Suppressor macrophage (primary cell): Measurements from ENCODE around the gene MEI4.
"Not testable (repeated sequence)": the region's sequence is repeated elsewhere in the genome, so short reads cannot be mapped to it uniquely, and the experiment has no call there.

Experiments
- DNase-seq, 4 experiments: peaks; one replicate each; pipeline ENCODE4 v3.0.0-alpha.2; 2020 to 2022

Gene MEI4

DNA sequence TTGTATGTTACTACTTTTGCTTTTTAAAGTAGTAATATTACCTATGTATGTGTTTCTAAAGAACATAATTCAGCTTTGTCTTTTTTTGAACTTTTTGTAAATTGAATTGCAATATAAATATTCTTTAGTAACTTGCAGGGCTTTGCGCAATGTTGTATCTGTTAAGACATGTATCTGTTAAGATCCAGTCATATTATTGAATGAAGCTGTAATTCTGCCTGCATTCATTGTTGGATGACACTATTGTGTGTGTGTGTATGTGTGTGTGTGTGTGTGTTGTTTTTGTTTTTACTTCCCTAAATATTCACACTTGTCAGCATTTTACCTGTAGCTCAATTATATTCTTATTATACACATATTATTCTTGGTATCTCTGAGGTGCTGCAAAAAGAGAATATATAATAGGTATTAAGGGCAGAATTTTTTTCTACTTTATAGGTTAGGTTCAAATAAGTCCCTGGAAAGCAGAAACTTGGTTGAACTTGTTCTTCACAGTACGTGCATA, 164.0 kb downstream of the MEI4 start:
- DNase-seq: no peak

DNA sequence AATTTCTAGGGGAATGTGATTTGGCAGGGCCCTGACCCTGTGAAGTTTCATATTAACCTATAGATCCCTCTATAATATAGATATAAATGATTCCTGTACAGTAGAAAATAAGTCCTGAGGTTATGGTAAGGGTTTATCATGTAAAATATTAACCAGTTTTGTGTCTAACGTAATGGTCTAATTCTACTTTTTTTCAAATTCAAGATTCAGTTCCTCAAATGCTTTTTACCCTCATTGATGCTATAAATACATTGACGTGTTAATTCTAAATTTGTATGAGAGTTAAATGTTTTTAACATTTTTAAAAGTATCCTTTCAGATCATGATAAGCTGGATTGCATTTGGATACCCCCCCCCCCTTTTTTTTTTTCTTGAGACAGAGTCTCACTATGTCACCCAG, 169.4 kb downstream of the MEI4 start:
- DNase-seq: no peak

DNA sequence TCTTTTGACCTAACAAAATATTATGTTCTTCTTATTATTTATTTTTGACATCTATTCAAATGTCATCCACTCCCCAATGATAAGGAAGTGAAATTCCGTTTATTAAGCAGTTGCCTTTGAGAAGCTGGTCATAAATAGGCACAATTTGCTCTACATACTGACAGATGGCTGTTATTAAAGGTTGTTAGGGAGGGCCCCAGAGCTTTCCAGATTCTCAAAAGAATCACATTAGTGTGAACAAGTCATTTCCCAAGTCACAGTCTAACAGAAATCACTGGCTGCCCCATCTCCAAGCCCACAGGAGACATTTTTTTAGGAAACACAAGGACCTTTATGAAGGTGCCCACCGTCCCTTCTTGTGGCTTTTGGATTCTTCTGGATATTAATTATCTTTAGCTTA, 172.4 kb downstream of the MEI4 start:
- DNase-seq: no peak

DNA sequence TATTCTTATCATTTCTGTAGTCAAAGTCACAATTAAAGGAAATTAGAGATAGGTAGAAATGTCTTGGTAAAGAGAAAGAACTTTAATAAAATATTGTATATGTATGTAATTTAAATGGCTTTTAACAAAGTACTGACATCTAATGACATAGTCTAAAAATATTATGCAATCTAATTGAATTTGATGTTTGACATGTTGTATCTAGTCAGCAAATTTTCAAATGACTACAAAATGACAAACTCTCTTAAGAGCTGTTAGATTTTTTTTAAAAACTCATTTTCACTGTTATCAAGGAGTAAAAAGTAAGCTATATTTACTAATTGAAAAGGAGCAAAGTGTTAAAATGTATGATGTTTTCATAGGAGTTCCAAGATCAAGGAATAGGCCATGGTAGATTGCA, 176.9 kb downstream of the MEI4 start:
- DNase-seq: no peak

DNA sequence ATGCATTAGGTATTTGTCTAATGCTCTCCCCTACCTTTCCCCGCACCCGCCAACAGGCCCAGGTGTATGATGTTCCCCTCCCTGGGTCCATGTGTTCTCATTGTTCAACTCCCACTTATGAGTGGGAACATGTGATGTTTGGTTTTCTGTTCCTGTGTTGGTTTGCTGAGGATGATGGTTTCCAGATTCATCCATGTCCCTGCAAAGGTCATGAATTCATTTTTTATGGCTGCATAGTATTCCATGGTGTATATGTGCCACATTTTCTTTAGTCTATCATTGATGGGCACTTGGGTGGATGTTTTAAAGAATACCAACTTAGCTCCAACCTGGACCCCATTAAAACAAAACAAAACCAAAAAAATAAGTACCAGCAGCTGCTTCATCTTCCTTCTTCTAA, 180.9 kb downstream of the MEI4 start:
- not testable (repeated sequence) for DNase-seq

DNA sequence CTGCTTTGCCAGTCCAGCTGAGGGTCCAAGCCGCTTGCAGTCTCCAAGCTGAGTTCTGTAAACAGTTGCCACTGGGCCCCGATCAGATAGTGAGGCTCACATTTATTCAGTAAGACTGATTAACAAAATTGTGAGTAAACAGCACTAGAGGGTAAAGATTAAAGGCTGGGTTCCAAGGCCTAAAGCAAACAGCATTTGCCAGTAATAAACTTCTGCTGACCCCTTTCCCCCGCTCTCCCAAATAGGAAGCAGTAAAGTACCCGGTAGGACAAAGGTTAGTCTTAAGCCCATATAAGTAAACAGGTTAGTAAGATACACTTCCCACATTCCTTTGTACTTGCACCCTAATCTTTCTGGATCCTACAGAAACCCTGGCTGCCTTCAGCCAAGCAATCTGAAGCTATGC, 181.8 kb downstream of the MEI4 start:
- DNase-seq: no peak

DNA sequence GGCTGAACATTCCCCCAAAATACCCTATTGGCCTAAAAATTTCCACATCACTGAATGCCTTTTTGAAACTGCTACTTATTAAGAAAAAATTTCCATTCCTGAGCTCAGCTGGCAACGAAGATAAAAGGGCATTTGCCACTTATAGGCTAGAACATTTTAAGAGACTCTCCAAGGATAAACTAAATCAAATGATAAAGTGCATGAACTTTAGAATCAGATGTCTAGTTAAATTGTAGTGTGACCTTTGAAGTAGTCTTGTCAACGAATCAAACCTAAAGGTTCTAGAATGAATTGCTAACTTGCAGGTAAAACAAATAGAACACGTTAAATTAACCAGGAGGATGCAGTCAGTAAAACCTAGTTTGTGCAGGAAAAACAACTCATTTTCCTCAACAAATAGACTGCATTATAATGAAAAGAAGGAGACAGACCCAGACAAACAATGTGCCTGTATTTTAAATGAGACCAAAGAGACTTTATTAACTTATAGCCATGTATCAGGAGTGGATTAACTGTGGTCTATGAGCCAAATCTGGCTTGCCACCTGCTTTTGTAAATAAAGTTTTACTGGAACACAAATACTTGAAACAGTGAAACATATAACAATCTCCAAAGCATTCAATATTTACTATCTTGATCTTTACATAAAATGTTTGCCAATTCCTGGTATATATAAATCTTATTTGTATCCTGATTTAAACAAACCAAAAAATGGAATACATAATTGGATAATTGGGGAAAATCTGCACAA, 184.4 kb downstream of the MEI4 start:
- DNase-seq: no peak

DNA sequence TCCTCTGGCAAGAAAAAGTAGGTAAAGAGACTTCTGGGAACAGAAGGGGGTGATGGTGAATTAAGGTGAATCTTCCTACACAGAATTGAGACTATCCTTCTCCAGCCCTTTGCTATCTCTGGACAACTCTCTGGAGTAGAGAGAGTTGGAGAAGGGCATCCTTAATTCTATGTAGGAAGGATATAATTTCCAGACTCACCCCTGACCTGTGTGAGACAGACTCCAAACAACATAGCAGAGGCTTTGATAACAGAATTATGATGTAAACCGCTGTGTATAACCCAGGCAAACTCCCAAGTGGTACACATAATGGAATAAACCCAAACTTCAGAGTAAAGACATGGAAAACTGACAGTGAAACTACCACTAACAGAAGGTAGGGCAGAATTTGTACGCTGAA, 186.5 kb downstream of the MEI4 start:
- no peak for DNase-seq

DNA sequence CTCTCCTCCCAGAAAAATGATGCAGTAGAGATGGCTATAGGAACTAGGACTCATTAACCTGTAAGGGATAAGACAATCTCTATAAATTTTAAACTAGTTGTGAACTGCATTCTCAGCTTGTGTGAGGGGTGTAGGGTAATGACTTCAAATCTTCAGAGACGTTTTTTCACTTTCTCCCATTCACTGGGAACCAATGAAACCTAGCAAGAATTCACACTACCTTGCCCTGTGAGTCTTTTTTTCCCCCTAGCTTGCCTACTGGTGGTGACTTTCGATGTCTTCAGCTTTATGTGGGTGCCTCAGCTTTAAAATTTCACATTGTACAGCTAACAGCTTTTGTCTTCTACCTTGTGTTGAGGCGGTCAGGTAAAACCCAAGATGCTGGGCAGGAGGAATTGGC, 192.0 kb downstream of the MEI4 start:
- no peak for DNase-seq

DNA sequence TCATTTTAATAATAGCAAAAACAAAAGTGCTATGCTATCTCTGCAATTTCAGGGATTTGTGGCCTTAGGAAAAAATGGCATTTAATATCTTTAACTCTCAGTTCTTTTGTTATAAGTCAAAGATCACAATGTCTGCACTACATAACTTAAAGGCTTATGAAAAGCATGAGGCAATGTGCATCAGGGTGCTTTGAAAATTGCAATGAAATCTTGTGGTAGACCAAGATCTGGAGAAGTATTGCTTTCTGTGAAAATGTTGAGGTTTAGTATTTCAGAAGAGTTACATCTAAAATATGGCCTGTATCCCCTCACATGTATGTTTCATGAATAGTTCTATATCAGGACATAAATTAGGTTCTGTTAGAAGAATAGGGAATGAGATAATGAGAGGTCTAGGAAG, 200.6 kb downstream of the MEI4 start:
- DNase-seq: no peak

DNA sequence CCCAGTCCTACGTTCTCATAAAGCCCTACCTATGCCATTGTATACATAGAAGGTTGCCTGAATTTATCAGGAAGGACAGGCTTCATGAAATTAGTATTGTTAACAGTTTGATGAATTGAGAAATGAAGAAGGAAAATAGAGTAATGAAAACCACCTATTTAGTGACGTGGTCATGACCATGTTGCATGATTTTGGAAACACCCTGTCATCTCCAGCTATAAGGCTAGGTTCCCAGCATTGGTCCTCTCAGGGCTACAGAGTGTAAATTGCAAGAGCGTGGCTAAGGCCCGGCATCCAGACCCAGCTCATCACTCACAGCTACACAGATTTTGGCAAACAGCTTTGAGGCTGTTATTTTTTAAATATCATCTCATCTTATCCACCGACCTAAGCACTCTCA, 203.6 kb downstream of the MEI4 start:
- DNase-seq: no peak

DNA sequence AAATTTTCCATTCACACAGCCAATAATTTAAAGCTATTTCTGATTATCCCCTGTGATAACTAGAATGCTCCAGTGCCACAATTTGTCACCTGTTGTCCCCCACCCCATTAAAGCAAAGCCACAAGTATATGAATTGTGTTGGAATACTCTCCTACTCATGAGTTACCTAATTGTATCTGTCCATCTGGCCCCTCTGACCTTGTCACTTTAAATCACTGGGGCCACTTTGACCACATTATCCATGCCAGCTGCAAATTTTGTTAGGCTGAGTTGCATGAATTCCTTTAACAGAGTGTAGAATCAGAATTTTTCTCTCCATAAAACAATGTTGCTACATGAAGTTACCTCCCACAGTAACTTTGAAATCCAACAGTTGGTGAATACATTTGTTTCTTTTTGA, 204.6 kb downstream of the MEI4 start:
- DNase-seq: no peak

DNA sequence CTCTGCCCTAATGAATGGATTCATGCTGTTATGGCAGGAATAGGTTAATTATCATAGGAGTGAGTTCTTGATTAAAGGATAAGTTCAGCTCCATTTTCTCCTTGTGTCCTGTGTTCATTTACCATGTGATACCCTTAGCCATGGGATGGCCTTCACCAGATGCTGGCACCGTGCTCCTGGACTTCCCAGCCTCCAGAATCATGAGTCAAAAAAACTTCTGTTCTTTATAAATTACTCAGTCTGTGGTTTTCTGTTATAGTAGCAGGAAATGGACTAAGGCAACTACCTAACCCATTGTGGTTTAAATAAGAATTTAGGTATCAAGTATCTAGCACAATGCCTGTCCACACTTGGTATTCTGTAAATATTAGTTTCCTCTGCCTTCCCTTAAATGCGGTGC, 223.5 kb downstream of the MEI4 start:
- DNase-seq: no peak

DNA sequence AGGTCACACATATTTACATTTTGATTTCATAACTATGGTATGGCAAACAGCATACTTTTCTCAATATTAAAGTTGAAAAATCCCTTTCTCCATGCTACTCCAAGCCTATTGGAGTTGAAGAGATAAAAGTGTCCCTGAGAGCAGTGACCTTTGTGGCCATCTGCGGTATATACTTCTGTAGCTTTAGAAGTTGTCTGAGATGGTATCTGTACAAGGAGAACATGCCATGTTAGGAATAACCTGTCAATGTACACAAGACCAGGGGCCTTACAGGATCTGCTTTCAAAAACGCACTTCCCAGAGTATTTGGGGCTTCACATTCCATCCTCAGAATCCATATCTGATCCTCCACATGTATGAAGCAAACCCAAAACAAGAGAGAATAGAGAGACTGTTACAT, 226.7 kb downstream of the MEI4 start:
- DNase-seq: no peak

DNA sequence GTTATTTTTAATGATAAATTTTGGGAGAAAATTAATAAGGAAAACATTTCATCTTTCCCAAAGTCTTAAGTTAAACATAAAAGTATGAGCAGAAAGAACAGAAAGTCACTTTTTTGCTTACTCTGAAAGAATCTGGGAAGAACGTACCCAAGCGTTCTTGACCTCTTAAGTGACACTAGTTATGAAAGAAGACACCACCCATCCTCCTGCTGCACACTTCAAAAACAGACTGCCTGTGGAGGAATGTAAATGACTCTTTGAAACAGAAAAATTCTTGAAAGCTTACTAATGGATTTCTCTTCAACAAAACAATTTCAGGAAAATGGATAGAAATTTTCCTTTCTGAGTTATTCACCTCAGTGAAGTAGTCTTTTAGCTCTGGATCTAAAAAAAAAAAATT, 227.7 kb downstream of the MEI4 start:
- DNase-seq: no peak

DNA sequence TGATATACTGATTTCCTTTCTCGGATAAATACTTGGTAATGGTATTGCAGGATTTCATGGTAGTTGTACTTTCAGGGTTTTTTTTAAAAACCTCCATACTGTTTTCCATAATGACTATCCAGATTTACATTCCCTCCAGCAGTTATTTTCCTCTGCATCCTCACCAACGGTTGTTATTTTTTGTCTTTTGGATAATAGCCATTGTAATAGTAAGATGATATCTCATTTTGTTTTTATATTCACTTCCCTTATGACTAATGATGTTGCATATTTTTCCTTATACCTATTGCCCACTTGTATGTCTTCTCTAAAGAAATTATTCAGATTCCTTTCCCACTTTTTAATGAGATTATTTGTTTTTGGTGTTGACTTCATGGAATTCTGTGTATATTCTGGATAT, 231.0 kb downstream of the MEI4 start:
- no peak for DNase-seq

DNA sequence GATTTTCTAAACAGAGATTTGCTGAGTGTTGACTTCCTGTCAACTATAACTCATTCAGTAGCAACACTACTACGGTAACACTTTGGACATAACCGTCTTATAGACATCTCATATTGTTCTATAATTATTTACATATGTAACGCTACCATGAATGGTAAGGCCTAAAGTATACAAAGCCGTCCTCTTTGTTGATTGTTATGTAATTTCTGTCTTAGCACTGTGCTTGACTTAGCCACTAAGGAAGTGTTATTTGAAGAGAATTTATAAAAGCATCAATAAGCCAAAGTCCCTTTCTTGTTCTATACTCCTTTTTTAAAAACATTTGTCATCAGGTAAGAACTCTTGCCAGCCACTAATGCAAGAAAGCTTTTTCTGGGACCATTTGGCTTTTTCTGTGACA, 240.6 kb downstream of the MEI4 start:
- DNase-seq: no peak

DNA sequence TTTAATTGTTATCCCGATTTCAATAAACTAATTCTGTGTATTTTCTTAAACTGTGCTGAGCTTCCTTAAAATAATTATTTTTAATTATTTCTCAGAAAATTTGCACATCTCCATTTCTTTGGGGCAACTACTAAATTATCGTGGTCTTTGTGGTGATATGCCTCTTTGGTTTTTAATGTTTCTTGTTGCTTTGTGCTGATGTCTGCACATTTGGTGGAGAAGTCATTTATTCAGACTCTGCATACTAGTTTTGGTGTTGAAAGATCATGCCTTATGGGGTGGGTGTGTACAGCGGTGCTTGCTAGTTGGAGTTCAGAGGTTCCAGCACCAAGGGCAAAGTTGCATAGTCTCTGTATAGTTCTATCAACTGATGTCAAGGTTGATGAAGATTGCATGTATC, 253.2 kb downstream of the MEI4 start:
- no peak for DNase-seq

DNA sequence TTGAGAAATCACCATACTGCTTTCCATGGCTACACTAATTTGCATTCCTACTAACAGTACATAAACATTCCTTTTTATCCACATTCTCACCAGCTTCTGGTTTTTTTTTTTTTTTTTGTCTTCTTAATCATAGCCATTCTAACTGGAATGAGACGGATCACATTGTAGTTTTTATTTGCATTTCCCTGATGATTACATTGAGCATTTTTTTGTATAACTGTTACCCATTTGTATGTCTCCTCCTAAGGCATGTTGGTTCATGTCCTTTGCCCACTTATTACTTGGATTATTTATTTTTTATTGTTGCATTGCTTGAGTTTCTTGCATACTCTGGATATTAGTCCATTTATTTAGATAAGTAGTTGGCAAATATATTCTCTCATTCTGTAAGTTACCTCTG, 258.0 kb downstream of the MEI4 start:
- DNase-seq: no peak

DNA sequence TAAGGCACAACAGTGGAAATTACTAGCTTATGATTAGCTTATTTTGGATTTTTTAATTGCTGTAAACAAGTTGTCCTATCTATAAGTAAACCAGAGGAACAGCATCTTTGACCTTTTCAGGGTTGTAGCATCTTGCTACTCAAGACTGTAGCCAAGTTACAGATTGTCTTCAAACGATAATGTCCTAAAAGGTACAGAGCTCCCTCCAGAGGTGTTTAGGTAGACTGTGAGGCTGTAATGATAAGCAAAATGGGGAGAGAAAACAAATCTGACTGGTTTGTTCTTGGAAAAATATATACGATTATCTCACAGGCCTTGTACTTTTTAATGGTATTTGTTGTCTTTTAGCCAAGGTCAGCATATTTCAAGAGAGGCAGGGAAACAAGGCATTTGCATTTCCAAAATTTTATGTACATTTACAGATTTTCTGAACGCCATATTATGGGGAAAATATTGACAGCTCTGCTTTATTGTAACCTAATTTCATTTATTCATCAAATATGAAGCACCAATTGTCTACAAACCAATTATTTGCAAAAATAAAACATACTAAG, 273.4 kb downstream of the MEI4 start:
- DNase-seq: no peak

DNA sequence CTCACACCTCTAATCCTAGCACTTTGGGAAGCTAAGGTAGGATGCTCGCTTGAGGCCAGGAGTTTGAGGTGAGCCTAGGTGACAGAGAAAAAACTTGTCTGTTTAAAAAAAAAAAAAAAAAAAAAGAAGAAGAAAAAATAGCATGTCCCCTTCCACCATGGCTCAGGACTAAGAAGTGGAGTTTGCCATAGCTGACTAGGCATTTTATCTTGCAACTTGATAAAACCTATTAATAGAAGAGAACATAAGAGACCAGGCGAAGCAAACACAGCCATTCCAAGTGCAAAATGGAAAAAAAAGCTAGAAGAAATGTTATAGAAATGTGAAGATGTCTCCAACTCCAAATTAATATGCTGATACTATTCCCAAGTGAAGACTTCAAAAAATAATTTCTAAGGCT, 277.5 kb downstream of the MEI4 start:
- DNase-seq: no peak

DNA sequence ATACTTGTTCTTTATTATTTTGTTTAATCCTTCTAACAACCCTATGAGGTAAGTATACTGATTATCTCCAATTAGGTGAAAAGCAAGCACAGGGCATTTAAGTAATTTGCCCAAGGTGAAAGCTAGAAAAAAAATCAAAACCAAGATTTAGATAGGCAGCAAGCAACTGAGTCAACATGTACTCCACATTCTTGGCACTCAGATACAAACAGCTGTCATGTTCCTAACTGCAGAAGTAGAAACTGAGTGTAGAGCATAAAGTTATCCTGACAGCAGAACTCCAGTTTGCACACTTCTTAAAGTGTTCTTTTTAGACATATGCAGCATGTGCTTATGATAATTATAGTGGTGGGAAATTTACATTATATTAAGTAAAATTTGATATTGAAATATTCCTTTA, 278.1 kb downstream of the MEI4 start:
- no peak for DNase-seq

DNA sequence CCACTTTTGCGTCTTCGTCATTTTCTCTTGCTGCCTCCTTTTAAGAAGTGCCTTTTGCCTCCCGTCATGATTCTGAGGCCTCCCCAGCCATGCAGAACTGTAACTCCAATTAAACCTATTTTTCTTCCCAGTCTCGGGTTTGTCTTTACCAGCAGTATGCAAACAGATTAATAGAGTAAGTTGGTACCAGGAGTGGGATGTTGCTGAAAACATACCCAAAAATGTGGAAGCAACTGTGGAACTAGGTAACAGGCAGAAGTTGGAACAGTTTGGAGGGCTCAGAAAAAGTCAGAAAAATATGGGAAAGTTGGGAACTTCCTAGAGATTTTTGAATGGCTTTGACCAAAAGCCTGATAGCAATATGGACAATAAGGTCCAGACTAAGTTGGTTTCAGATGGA, 309.2 kb downstream of the MEI4 start:
- DNase-seq: no peak

DNA sequence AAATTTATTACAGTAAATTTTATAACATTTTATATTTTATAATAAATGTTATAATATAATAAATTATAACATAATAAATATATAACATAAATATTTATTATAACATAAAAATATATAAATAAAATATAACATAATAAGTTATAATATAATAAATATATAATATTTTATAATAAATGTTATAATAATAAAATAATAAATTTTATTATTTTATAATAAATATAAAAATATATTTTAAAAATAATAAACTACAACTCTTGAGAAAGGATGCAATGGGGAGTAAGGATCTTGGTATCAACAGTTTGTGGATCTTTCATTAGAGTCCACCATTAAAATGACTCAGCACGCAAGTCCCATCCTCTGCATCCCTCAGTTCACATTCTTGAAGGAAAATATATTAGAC, 312.6 kb downstream of the MEI4 start:
- no peak for DNase-seq

DNA sequence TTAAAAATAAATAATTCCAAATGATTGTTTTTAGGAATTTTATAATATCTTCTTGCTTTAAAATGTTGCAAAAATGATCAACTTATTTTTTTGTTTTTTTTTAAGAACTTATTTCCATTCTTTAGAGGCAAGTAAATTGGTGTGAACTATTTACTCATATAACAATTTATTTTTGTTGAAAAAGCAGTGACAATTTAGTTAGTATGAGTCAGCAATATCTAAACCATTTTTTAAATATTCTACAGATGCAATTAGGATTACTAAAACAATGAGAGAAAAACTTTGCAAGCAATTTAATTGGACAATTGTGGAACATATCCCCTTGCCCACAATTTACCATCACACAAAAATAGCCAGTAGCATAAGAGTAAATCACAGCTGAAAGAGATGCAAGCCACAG, 319.5 kb downstream of the MEI4 start:
- no peak for DNase-seq
